Naive thymus-derived CD4-positive, alpha-beta T cell (primary cell): ENCODE data around the gene ELP4. TPM values are rescaled to one million over a fixed set of nuclear protein-coding genes. Genes with fewer than 3 reads are reported as not detected.
"Not testable (repeated sequence)": the region's sequence is repeated elsewhere in the genome, so short reads cannot be mapped to it uniquely, and the experiment has no call there.

Experiments used
- ATAC-seq: fragments of 150-1000 bp; cut with Tn5 transposase; 2 replicates; pipeline ENCODE4 v1.10.0; 2021; ENCODE audit warnings: mild to moderate bottlenecking, moderate library complexity
- CTCF ChIA-PET: fragments of 350-600 bp; sonication (Branson Sonifier 250); formaldehyde crosslinking; loops from one replicate; lab custom pipeline; 2021; ENCODE audit warnings: antibody characterized with exemption; lab: Charles Lee
- POLR2A ChIA-PET: fragments of 350-600 bp; sonication (Branson Sonifier 250); formaldehyde crosslinking; loops from one replicate; lab custom pipeline; 2021; ENCODE audit warnings: antibody characterized with exemption, inconsistent platforms; lab: Charles Lee
- DNase-seq, 9 donors: peaks; one replicate each; pipeline versions ENCODE4 v3.0.0 to v3.0.0-alpha.2; 2020 to 2022; ENCODE audit warnings: mixed read lengths in 1 of 9
- H3K27ac ChIP-seq: one replicate; pipeline ENCODE4 v1.7.0; 2013; ENCODE audit warnings: mild to moderate bottlenecking, low read depth, low read length, moderate library complexity
- H3K27me3 ChIP-seq, 2 donors: one replicate each; pipeline ENCODE4 v1.7.0; 2013; ENCODE audit warnings: low read length in 2 of 2, mild to moderate bottlenecking in 2 of 2, moderate library complexity in 2 of 2; ENCODE audit not compliant: control insufficient read depth in 2 of 2, insufficient read depth in 2 of 2
- H3K36me3 ChIP-seq, 3 experiments: 1 replicate in 2 of 3; 2 replicates in 1 of 3; pipeline ENCODE4 v1.7.0; 2013; ENCODE audit warnings: low read length in 3 of 3, mild to moderate bottlenecking in 3 of 3, moderate library complexity in 1 of 3; ENCODE audit not compliant: insufficient read depth in 3 of 3, control insufficient read depth in 2 of 3
- H3K4me1 ChIP-seq, 2 donors: one replicate each; pipeline ENCODE4 v1.7.0; 2013; ENCODE audit warnings: low read length in 2 of 2, mild to moderate bottlenecking in 2 of 2, moderate library complexity in 1 of 2; ENCODE audit not compliant: control insufficient read depth in 2 of 2, insufficient read depth in 2 of 2
- H3K4me3 ChIP-seq: 2 replicates; pipeline ENCODE4 v1.7.0; 2013; ENCODE audit warnings: mild to moderate bottlenecking, low read length
- H3K9me3 ChIP-seq, 3 experiments: 1 replicate in 2 of 3; 2 replicates in 1 of 3; pipeline ENCODE4 v1.7.0; 2013; ENCODE audit warnings: low read length in 3 of 3; ENCODE audit not compliant: control insufficient read depth in 2 of 3
- H3K27ac Mint-ChIP-seq, 9 donors: one replicate each; pipeline ENCODE4 v1.8.0; 2020 to 2022; ENCODE audit warnings: mixed read lengths in 9 of 9, mild to moderate bottlenecking in 8 of 9, moderate library complexity in 5 of 9, inconsistent platforms in 2 of 9
- H3K27me3 Mint-ChIP-seq, 5 donors: one replicate each; pipeline ENCODE4 v1.8.0; 2021 to 2022; ENCODE audit warnings: mixed read lengths in 5 of 5, mild to moderate bottlenecking in 1 of 5
- H3K36me3 Mint-ChIP-seq, 5 donors: one replicate each; pipeline ENCODE4 v1.8.0; 2020 to 2022; ENCODE audit warnings: mixed read lengths in 5 of 5, mild to moderate bottlenecking in 3 of 5, inconsistent platforms in 1 of 5
- H3K4me1 Mint-ChIP-seq, 7 donors: one replicate each; pipeline ENCODE4 v1.8.0; 2020 to 2022; ENCODE audit warnings: mixed read lengths in 7 of 7, mild to moderate bottlenecking in 3 of 7, inconsistent platforms in 1 of 7
- H3K4me3 Mint-ChIP-seq, 10 donors: one replicate each; pipeline ENCODE4 v1.8.0; 2020 to 2022; ENCODE audit warnings: mild to moderate bottlenecking in 10 of 10, mixed read lengths in 10 of 10, moderate library complexity in 6 of 10, inconsistent platforms in 2 of 10
- H3K9me3 Mint-ChIP-seq, 11 donors: one replicate each; pipeline ENCODE4 v1.8.0; 2020 to 2022; ENCODE audit warnings: mixed read lengths in 11 of 11, mild to moderate bottlenecking in 4 of 11, inconsistent platforms in 1 of 11, moderate library complexity in 1 of 11
- intact Hi-C, 2 donors: fragments of 100-400 bp; cut with micrococcal nuclease; formaldehyde crosslinking; loops; one replicate each; pipeline ENCODE4 v1.15.1; 2023
- polyA plus RNA-seq, 2 donors: library from polyadenylated mRNA; unstranded; fragments of 300-500 nt; fragmentation: Illumina TruSeq; gene quantifications; one replicate each; pipeline ENCODE4 v1.2.3, GENCODE V29; 2021
- total RNA-seq, 6 experiments: library from RNA in 5 of 6; stranded (reverse) in 5 of 6; gene quantifications; 1 replicate in 5 of 6; 2 replicates in 1 of 6; pipeline ENCODE4 v1.2.3 and lab custom pipeline; 2021 to 2026

Gene ELP4
- total and polyA plus RNA-seq, 7 experiments from 2014 or later: 16.8 to 23.5 (median 21.2) TPM

- H3K9me3 ChIP-seq, H3K27ac Mint-ChIP-seq, H3K4me1 ChIP-seq, H3K4me1 Mint-ChIP-seq, CTCF ChIA-PET, H3K4me3 ChIP-seq, DNase-seq, H3K27me3 Mint-ChIP-seq, ATAC-seq, intact Hi-C loops, POLR2A ChIA-PET, H3K36me3 ChIP-seq, H3K4me3 Mint-ChIP-seq, H3K27me3 ChIP-seq, H3K27ac ChIP-seq: not testable (repeated sequence)
- H3K9me3 Mint-ChIP-seq: peaks cover 9 to 60% (median 19%) of the 10 kb centered on the region in 11 donors
- H3K36me3 Mint-ChIP-seq: peaks cover 0 to 29% (median 20%) of the 10 kb centered on the region in 5 donors
Observed at GRCh38 chr11:31740731-31741368, 231.3 kb downstream of the ELP4 start.

DNA sequence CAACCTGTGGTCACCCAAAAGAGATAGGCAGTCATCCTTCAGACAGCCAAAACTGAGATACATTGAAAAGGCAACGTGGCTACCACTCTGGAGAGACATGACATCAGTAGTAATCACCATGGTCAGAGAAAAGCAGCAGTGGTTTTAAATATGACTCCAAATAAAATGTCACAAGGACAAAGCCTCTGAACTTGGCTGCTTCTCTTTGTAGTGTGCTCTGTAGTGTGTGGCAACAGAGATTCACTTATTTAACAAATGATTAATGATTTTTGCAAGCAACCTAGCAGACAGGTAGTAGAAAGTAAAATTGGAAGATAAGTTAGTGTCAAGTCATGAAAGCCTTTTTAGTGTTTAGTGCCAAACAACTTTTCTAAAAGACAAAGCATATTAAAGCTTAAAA is 238.0 kb downstream of the ELP4 start:
- Mint-ChIP-seq H3K9me3 (peaks cover under 1 to 15% (median 7%) of the 10 kb centered on the region in 11 donors), H3K4me3 (no peak overlapping the region), H3K36me3 (peaks cover 0 to 28% (median 5%) of the 10 kb centered on the region in 5 donors), H3K27ac (no peak overlapping the region), H3K27me3 (no peaks in the 10 kb centered on the region), H3K4me1 (peaks cover 0 to 2% (median 0%) of the 10 kb centered on the region in 7 donors)
- Histone ChIP-seq H3K4me3 (no peak overlapping the region), H3K9me3 (no peaks in the 10 kb centered on the region), H3K27ac (no peak overlapping the region), H3K27me3 (no peaks in the 10 kb centered on the region), H3K4me1 (no peaks in the 10 kb centered on the region), H3K36me3 (peaks cover 0 to 5% (median 0%) of the 10 kb centered on the region in 3 experiments)
- ChIA-PET CTCF (no interaction called here), POLR2A (no interaction called here)
- DNase-seq (no peak), ATAC-seq (no peak)
- intact Hi-C loops: no loop called here

GRCh38 chr11:31757260-31757835 is 247.8 kb downstream of the ELP4 start:
- intact Hi-C loops: no loop called here
- Mint-ChIP-seq H3K36me3 (peaks cover 0 to 30% (median 5%) of the 10 kb centered on the region in 5 donors), H3K4me3 (no peak overlapping the region), H3K27ac (no peak overlapping the region), H3K4me1 (peaks cover 0 to 3% (median 0%) of the 10 kb centered on the region in 7 donors), H3K27me3 (no peaks in the 10 kb centered on the region), H3K9me3 (no peaks in the 10 kb centered on the region)
- H3K27ac ChIP-seq: no peak overlapping the region
- H3K9me3 ChIP-seq: no peaks in the 10 kb centered on the region
- no peak for DNase-seq
- H3K27me3 ChIP-seq: no peaks in the 10 kb centered on the region
- ChIA-PET POLR2A (no interaction called here), CTCF (no interaction called here)
- no peaks in the 10 kb centered on the region for H3K4me1 ChIP-seq
- ATAC-seq: no peak
- H3K36me3 ChIP-seq: no peaks in the 10 kb centered on the region
- H3K4me3 ChIP-seq: no peak overlapping the region

- H3K27me3 Mint-ChIP-seq: no peaks in the 10 kb centered on the region
- Histone ChIP-seq H3K9me3 (no peaks in the 10 kb centered on the region), H3K4me3 (no peak overlapping the region), H3K4me1 (no peaks in the 10 kb centered on the region), H3K36me3 (no peaks in the 10 kb centered on the region), H3K27me3 (no peaks in the 10 kb centered on the region), H3K27ac (no peak overlapping the region)
- H3K4me1 Mint-ChIP-seq: peaks cover 0 to 3% (median 0%) of the 10 kb centered on the region in 7 donors
- ChIA-PET CTCF (no interaction called here), POLR2A (no interaction called here)
- no peak overlapping the region for H3K27ac Mint-ChIP-seq
- peaks cover 0 to 13% (median 0%) of the 10 kb centered on the region in 5 donors for H3K36me3 Mint-ChIP-seq
- no peak for ATAC-seq
- H3K9me3 Mint-ChIP-seq: no peaks in the 10 kb centered on the region
- H3K4me3 Mint-ChIP-seq: no peak overlapping the region
- intact Hi-C loops: no loop called here
- DNase-seq: no peak
Observed at GRCh38 chr11:31761636-31762035, 252.1 kb downstream of the ELP4 start.

- no peak overlapping the region for H3K4me3 ChIP-seq
- Mint-ChIP-seq H3K27me3 (no peaks in the 10 kb centered on the region), H3K4me3 (no peak overlapping the region), H3K9me3 (no peaks in the 10 kb centered on the region), H3K36me3 (peaks cover 0 to 13% (median 0%) of the 10 kb centered on the region in 5 donors), H3K4me1 (peaks cover 0 to 3% (median 0%) of the 10 kb centered on the region in 7 donors), H3K27ac (no peak overlapping the region)
- H3K4me1 ChIP-seq: no peaks in the 10 kb centered on the region
- H3K9me3 ChIP-seq: no peaks in the 10 kb centered on the region
- POLR2A ChIA-PET: no interaction called here
- no peak for DNase-seq
- H3K27ac ChIP-seq: no peak overlapping the region
- CTCF ChIA-PET: interaction anchor here (0.6 kb wide), 1 partner anchor 732 kb away, joined by 4 read pairs; no protein-coding TSS in a partner anchor
- no peak for ATAC-seq
- no peaks in the 10 kb centered on the region for H3K36me3 ChIP-seq
- H3K27me3 ChIP-seq: no peaks in the 10 kb centered on the region
- intact Hi-C loops: no loop called here
Observed at GRCh38 chr11:31763296-31763695, 253.7 kb downstream of the ELP4 start.

- Histone ChIP-seq H3K27ac (no peak overlapping the region), H3K4me3 (no peak overlapping the region), H3K36me3 (no peaks in the 10 kb centered on the region), H3K9me3 (no peaks in the 10 kb centered on the region), H3K27me3 (no peaks in the 10 kb centered on the region), H3K4me1 (no peaks in the 10 kb centered on the region)
- ATAC-seq (no peak), DNase-seq (no peak)
- no peak overlapping the region for H3K27ac Mint-ChIP-seq
- intact Hi-C loops: no loop called here
- peaks cover 0 to 3% (median 0%) of the 10 kb centered on the region in 7 donors for H3K4me1 Mint-ChIP-seq
- CTCF ChIA-PET: interaction anchor here (0.5 kb wide), 1 partner anchor 183 kb away, joined by 6 read pairs; no protein-coding TSS in a partner anchor
- POLR2A ChIA-PET: no interaction called here
- no peaks in the 10 kb centered on the region for H3K9me3 Mint-ChIP-seq
- no peaks in the 10 kb centered on the region for H3K27me3 Mint-ChIP-seq
- H3K4me3 Mint-ChIP-seq: no peak overlapping the region
- peaks cover 0 to 11% (median 0%) of the 10 kb centered on the region in 5 donors for H3K36me3 Mint-ChIP-seq
Observed at GRCh38 chr11:31764261-31764660, 254.7 kb downstream of the ELP4 start.

- Mint-ChIP-seq H3K9me3 (no peaks in the 10 kb centered on the region), H3K27me3 (no peaks in the 10 kb centered on the region), H3K4me3 (no peak overlapping the region), H3K36me3 (peaks cover 0 to 11% (median 0%) of the 10 kb centered on the region in 5 donors), H3K4me1 (peaks cover 0 to 3% (median 0%) of the 10 kb centered on the region in 7 donors), H3K27ac (no peak overlapping the region)
- ChIA-PET POLR2A (no interaction called here), CTCF (no interaction called here)
- Histone ChIP-seq H3K27ac (no peak overlapping the region), H3K4me1 (no peaks in the 10 kb centered on the region), H3K4me3 (no peak overlapping the region), H3K9me3 (no peaks in the 10 kb centered on the region), H3K27me3 (no peaks in the 10 kb centered on the region), H3K36me3 (no peaks in the 10 kb centered on the region)
- intact Hi-C loops: no loop called here
- DNase-seq (no peak), ATAC-seq (no peak)
Observed at GRCh38 chr11:31764766-31765165, 255.2 kb downstream of the ELP4 start.
